WTC11 (cell line): ENCODE measurements around the gene SLC17A4. TPM values are rescaled to one million over a fixed set of nuclear protein-coding genes. Genes with fewer than 3 reads are reported as not detected.

Experiments
- ATAC-seq: fragments of 200-7000 bp; cut with Tn5 transposase; 2 replicates; pipeline ENCODE4 v1.10.0; 2021; ENCODE audit warnings: mild to moderate bottlenecking, moderate library complexity
- CTCF ChIA-PET: fragments of 300-600 bp; sonication (Branson Sonifier 250); formaldehyde crosslinking; loops from one replicate; lab custom pipeline; 2021; ENCODE audit warnings: antibody characterized with exemption; lab: Charles Lee
- POLR2A ChIA-PET: fragments of 350-600 bp; sonication (Branson Sonifier 250); formaldehyde crosslinking; loops from one replicate; lab custom pipeline; 2021; ENCODE audit warnings: antibody characterized with exemption; lab: Charles Lee
- DNase-seq: peaks from one replicate; pipeline ENCODE4 v3.0.0; 2021; ENCODE audit warnings: low spot score
- H3K27ac Mint-ChIP-seq: 2 replicates; pipeline ENCODE4 v1.8.0; 2021; ENCODE audit warnings: mixed read lengths
- H3K27me3 Mint-ChIP-seq: 2 replicates; pipeline ENCODE4 v1.8.0; 2021; ENCODE audit warnings: low read depth, mild to moderate bottlenecking, moderate library complexity, mixed read lengths
- H3K36me3 Mint-ChIP-seq: 2 replicates; pipeline ENCODE4 v1.8.0; 2021; ENCODE audit warnings: mixed read lengths
- H3K4me1 Mint-ChIP-seq: 2 replicates; pipeline ENCODE4 v1.8.0; 2022; ENCODE audit warnings: mixed read lengths
- H3K4me3 Mint-ChIP-seq: 2 replicates; pipeline ENCODE4 v1.8.0; 2021; ENCODE audit warnings: mild to moderate bottlenecking, moderate library complexity, mixed read lengths
- H3K9me3 Mint-ChIP-seq: 2 replicates; pipeline ENCODE4 v1.8.0; 2021; ENCODE audit warnings: mixed read lengths
- AFF4 ChIP-seq: sonication (generic); formaldehyde crosslinking; IDR thresholded peaks from 2 replicates; pipeline ENCODE4 v1.8.1; 2023; ENCODE audit warnings: mild to moderate bottlenecking, missing genetic modification reagents, borderline replicate concordance
- ATF2 ChIP-seq: sonication (generic); formaldehyde crosslinking; IDR thresholded peaks from 2 replicates; pipeline ENCODE4 v1.8.1; 2022; ENCODE audit warnings: low read depth, missing genetic modification reagents, borderline replicate concordance
- CREB1 ChIP-seq: sonication (generic); formaldehyde crosslinking; IDR thresholded peaks from 2 replicates; pipeline ENCODE4 v1.8.0; 2023; ENCODE audit warnings: mild to moderate bottlenecking, missing genetic modification reagents
- E2F1 ChIP-seq: sonication (generic); formaldehyde crosslinking; IDR thresholded peaks from 2 replicates; pipeline ENCODE4 v1.8.0; 2022; ENCODE audit warnings: mild to moderate bottlenecking, missing genetic modification reagents
- ELF4 ChIP-seq: sonication (generic); formaldehyde crosslinking; IDR thresholded peaks from 2 replicates; pipeline ENCODE4 v1.8.1; 2022; ENCODE audit warnings: low read depth, mild to moderate bottlenecking, moderate library complexity, missing genetic modification reagents
- ERG ChIP-seq: fragments of 250-450 bp; sonication (Bioruptor Pico); IDR thresholded peaks from 2 replicates; pipeline ENCODE4 v1.8.0; 2021; ENCODE audit warnings: mild to moderate bottlenecking
- FOXK1 ChIP-seq: sonication (generic); formaldehyde crosslinking; IDR thresholded peaks from 2 replicates; pipeline ENCODE4 v1.8.0; 2022; ENCODE audit warnings: mild to moderate bottlenecking, moderate library complexity, missing genetic modification reagents
- GTF2I ChIP-seq: fragments of 250-450 bp; sonication (Bioruptor Pico); conservative IDR thresholded peaks from 2 replicates; pipeline ENCODE4 v1.4.0; 2021; ENCODE audit warnings: mild to moderate bottlenecking
- MXD4 ChIP-seq: fragments of 250-450 bp; sonication (Bioruptor Pico); IDR thresholded peaks from 2 replicates; pipeline ENCODE4 v1.8.0; 2021; ENCODE audit warnings: mild to moderate bottlenecking, moderate library complexity, borderline replicate concordance
- NFATC4 ChIP-seq: fragments of 250-450 bp; sonication (Bioruptor Pico); IDR thresholded peaks from 2 replicates; pipeline ENCODE4 v1.9.0; 2021; ENCODE audit warnings: mild to moderate bottlenecking
- NR1H2 ChIP-seq: sonication (generic); formaldehyde crosslinking; IDR thresholded peaks from 2 replicates; pipeline ENCODE4 v1.9.0; 2021; ENCODE audit warnings: mild to moderate bottlenecking, moderate library complexity, missing genetic modification reagents
- RELA ChIP-seq: sonication (generic); formaldehyde crosslinking; IDR thresholded peaks from 2 replicates; pipeline ENCODE4 v1.8.1; 2022; ENCODE audit warnings: missing genetic modification reagents, mild to moderate bottlenecking, borderline replicate concordance
- SMAD4 ChIP-seq: sonication (generic); formaldehyde crosslinking; IDR thresholded peaks from 2 replicates; pipeline ENCODE4 v1.8.0; 2022; ENCODE audit warnings: mild to moderate bottlenecking, missing genetic modification reagents
- SOX15 ChIP-seq: fragments of 250-450 bp; sonication (Bioruptor Pico); IDR thresholded peaks from 2 replicates; pipeline ENCODE4 v1.9.0; 2021; ENCODE audit warnings: mild to moderate bottlenecking
- TEAD4 ChIP-seq: sonication (generic); formaldehyde crosslinking; IDR thresholded peaks from 2 replicates; pipeline ENCODE4 v1.8.0; 2022; ENCODE audit warnings: mild to moderate bottlenecking, missing genetic modification reagents
- ZMAT4 ChIP-seq: fragments of 250-450 bp; sonication (Bioruptor Pico); IDR thresholded peaks from 2 replicates; pipeline ENCODE4 v1.9.0; 2021; ENCODE audit warnings: mild to moderate bottlenecking
- ZNF396 ChIP-seq: fragments of 250-450 bp; sonication (Bioruptor Pico); IDR thresholded peaks from 2 replicates; pipeline ENCODE4 v1.8.0; 2021; ENCODE audit warnings: mild to moderate bottlenecking, moderate library complexity, borderline replicate concordance
- ZNF512 ChIP-seq: sonication (generic); formaldehyde crosslinking; IDR thresholded peaks from 2 replicates; pipeline ENCODE4 v1.8.1; 2022; ENCODE audit warnings: missing genetic modification reagents, borderline replicate concordance
- total RNA-seq: library from RNA; stranded (reverse); gene quantifications from 3 replicates; pipeline ENCODE4 v1.2.3, GENCODE V29; 2021

The SLC17A4 gene
- total RNA-seq, 1 experiment from 2014 or later: not detected

GRCh38 chr6:25710287-25710686 is 44.3 kb upstream of the SLC17A4 start:
- Mint-ChIP-seq H3K4me3 (no peak overlapping the region), H3K4me1 (no peaks in the 10 kb centered on the region), H3K27me3 (no peaks in the 10 kb centered on the region), H3K27ac (no peak overlapping the region), H3K9me3 (no peaks in the 10 kb centered on the region), H3K36me3 (no peaks in the 10 kb centered on the region)
- CTCF ChIA-PET: interaction anchor here (1.0 to 2.3 kb wide), 3 partner anchors 8 to 10 kb away, joined by 4 to 15 read pairs (median 13); no protein-coding TSS in a partner anchor
- POLR2A ChIA-PET: no interaction called here
- DNase-seq: no peak
- TF ChIP-seq ZMAT4 (CRISPR knock-in tag) (no peak), NFATC4 (CRISPR knock-in tag) (no peak), ATF2 (CRISPR knock-in tag) (no peak), E2F1 (CRISPR knock-in tag) (no peak), NR1H2 (CRISPR knock-in tag) (no peak)
- TF ChIP-seq, all 79 proteins: peak for 0
- no peak for ATAC-seq

GRCh38 chr6:25713824-25714223 is 40.7 kb upstream of the SLC17A4 start:
- Mint-ChIP-seq H3K27me3 (no peaks in the 10 kb centered on the region), H3K4me1 (no peaks in the 10 kb centered on the region), H3K9me3 (no peaks in the 10 kb centered on the region), H3K4me3 (no peak overlapping the region), H3K27ac (no peak overlapping the region), H3K36me3 (no peaks in the 10 kb centered on the region)
- DNase-seq (no peak), ATAC-seq (no peak)
- TF ChIP-seq SOX15 (no peak), FOXK1 (no peak), GTF2I (CRISPR knock-in tag) (no peak)
- ChIA-PET POLR2A (no interaction called here), CTCF (interaction anchor here (0.6 kb wide), 1 partner anchor 168 kb away, joined by 4 read pairs; no protein-coding TSS in a partner anchor)

GRCh38 chr6:25714765-25715164 is 39.8 kb upstream of the SLC17A4 start:
- H3K36me3 Mint-ChIP-seq: no peaks in the 10 kb centered on the region

GRCh38 chr6:25715794-25716193 is 38.7 kb upstream of the SLC17A4 start:
- no peak overlapping the region for H3K27ac Mint-ChIP-seq
- H3K4me3 Mint-ChIP-seq: no peak overlapping the region
- H3K36me3 Mint-ChIP-seq: no peaks in the 10 kb centered on the region
- H3K27me3 Mint-ChIP-seq: no peaks in the 10 kb centered on the region
- ATAC-seq (no peak), DNase-seq (no peak)
- no peaks in the 10 kb centered on the region for H3K9me3 Mint-ChIP-seq
- H3K4me1 Mint-ChIP-seq: peaks cover 3% of the 10 kb centered on the region; the same call in 1 of the 2 replicates
- ChIA-PET POLR2A (interaction anchor here (0.5 kb wide), 1 partner anchor 15 kb away, joined by 3 read pairs; no protein-coding TSS in a partner anchor), CTCF (interaction anchor here (1.0 to 1.5 kb wide), 6 partner anchors 16 to 492 kb away, joined by 3 to 7 read pairs (median 4); no protein-coding TSS in a partner anchor)
- TF ChIP-seq SMAD4 (CRISPR knock-in tag) (no peak), AFF4 (CRISPR knock-in tag) (no peak), MXD4 (CRISPR knock-in tag) (no peak), ZNF512 (CRISPR knock-in tag) (no peak), ELF4 (CRISPR knock-in tag) (no peak), TEAD4 (CRISPR knock-in tag) (no peak)

More at GRCh38 chr6:25714765-25715164, 39.8 kb upstream of the SLC17A4 start:
- POLR2A ChIA-PET: no interaction called here
- Mint-ChIP-seq H3K4me1 (no peaks in the 10 kb centered on the region), H3K27me3 (no peaks in the 10 kb centered on the region), H3K9me3 (no peaks in the 10 kb centered on the region), H3K4me3 (no peak overlapping the region), H3K27ac (no peak overlapping the region)
- CTCF ChIA-PET: interaction anchor here (1.2 kb wide), 1 partner anchor 15 kb away, joined by 3 read pairs; no protein-coding TSS in a partner anchor
- no peak for ATAC-seq
- TF ChIP-seq ERG (CRISPR knock-in tag) (no peak), ZNF396 (CRISPR knock-in tag) (no peak), CREB1 (CRISPR knock-in tag) (no peak), RELA (no peak)
- DNase-seq: no peak
